ENCODE results near the gene ICE2. TPM values are rescaled to one million over a fixed set of nuclear protein-coding genes. Genes with fewer than 3 reads are reported as not detected.

The ICE2 gene, protein sequence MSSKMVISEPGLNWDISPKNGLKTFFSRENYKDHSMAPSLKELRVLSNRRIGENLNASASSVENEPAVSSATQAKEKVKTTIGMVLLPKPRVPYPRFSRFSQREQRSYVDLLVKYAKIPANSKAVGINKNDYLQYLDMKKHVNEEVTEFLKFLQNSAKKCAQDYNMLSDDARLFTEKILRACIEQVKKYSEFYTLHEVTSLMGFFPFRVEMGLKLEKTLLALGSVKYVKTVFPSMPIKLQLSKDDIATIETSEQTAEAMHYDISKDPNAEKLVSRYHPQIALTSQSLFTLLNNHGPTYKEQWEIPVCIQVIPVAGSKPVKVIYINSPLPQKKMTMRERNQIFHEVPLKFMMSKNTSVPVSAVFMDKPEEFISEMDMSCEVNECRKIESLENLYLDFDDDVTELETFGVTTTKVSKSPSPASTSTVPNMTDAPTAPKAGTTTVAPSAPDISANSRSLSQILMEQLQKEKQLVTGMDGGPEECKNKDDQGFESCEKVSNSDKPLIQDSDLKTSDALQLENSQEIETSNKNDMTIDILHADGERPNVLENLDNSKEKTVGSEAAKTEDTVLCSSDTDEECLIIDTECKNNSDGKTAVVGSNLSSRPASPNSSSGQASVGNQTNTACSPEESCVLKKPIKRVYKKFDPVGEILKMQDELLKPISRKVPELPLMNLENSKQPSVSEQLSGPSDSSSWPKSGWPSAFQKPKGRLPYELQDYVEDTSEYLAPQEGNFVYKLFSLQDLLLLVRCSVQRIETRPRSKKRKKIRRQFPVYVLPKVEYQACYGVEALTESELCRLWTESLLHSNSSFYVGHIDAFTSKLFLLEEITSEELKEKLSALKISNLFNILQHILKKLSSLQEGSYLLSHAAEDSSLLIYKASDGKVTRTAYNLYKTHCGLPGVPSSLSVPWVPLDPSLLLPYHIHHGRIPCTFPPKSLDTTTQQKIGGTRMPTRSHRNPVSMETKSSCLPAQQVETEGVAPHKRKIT
- total RNA-seq (2012; rRNA removed) (21.1 and 22.8 TPM in 2 replicates), polyA plus RNA-seq (2012; rRNA removed) (11.3 and 14.7 TPM in 2 replicates), Bru-seq, nascent RNA (percentile 72 among the genes with signal in this experiment), BruChase-seq, experiment 1, labeled RNA remaining after a 6-hour chase (percentile 66 among the genes with signal in this experiment), BruChase-seq, experiment 2, labeled RNA remaining after a 2-hour chase (percentile 68 among the genes with signal in this experiment)
- polyA plus RNA-seq (2012; cell fraction: cytosol; rRNA removed) = 2.0 and 3.0 TPM in 2 replicates
- polyA plus RNA-seq (2012; cell fraction: nucleus; rRNA removed; ENCODE audit: low replicate concordance) = 3.6 and 24.3 TPM in 2 replicates
- long read RNA-seq, full-length matches to known transcripts = 14 of 23 reads
- long read RNA-seq, partial matches to known transcripts = 2 of 23 reads
- long read RNA-seq, other reads (novel, unspliced or antisense) = 7 of 23 reads

DNA sequence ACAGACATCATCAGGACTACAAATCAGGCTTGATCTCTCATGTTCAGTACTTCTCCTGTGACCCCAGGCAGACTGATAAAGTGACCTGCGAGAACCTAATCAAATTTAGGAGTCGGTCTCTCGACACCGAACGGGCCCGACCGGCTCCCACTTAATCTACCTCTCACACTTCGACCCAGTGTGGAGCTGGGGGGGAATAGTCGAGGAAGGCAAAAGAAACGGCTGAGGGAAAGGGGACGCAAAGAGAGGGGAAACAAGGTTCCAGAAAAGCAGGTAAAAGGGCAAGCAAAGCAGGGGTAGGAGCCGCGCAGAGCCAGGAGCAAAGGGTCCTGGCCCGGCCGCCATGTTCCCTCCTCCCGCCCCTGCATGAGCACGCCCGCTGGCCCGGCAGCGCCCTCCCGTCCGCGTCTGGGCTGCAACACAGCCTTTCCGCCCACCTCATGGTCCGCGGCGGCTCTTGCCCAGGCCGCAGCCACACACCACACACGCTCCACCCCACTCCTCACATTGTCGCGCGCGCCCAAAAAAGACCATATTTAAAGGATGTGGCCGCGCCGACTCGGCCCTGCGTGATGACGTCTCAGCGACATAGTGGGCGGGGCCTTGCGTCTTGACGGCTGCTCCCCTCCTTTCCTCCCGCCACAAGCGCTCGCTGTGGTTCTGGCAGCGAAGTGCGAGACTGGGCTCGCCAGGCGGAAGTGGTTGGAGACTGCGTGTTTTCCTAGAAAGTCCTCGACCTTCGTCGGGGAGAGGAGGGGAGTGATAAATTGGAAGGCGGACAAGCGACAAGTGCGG, at the start of gene ICE2:
TSS of gene ICE2 (minus strand) at position 577 of the 795 bp plus-strand sequence. CDS start 1,165 bp downstream, outside the sequence.
- Histone ChIP-seq H3K9me1 (ENCODE audit: insufficient read depth, low read length) (no peaks in the 10 kb centered on the region; the same call in 1 of the 2 replicates), H3K4me3 (ENCODE audit: insufficient read depth, low read depth, low read length) (peak within 1 kb of the TSS; percentile 72), H3K36me3 (ENCODE audit: control insufficient read depth, insufficient read depth, low read length) (peaks cover 2% of the 10 kb centered on the region), H4K8ac (ENCODE audit: low read depth in 2 of 2, low read length in 2 of 2) (peak within 1 kb of the TSS; percentile 91 to 92), H3K56ac (ENCODE audit: extremely low read depth, insufficient read depth, low read length) (peak within 1 kb of the TSS; percentile 93), H4K5ac (ENCODE audit: low read depth, low read length) (peak within 1 kb of the TSS; percentile 80), H3K14ac (replicated peaks; ENCODE audit: low read depth, low read length) (peak within 1 kb of the TSS; percentile 90), H3K23ac (ENCODE audit: low read depth, low read length) (peak within 1 kb of the TSS; percentile 92), H2BK5ac (ENCODE audit: low read depth, low read length, poor library complexity, severe bottlenecking) (peak within 1 kb of the TSS; percentile 85), H3K4me1 (ENCODE audit: control insufficient read depth, insufficient read depth, low read length) (peaks cover 3% of the 10 kb centered on the region), H3K18ac (ENCODE audit: low read depth, low read length) (peak within 1 kb of the TSS; percentile 74), H2BK120ac (ENCODE audit: low read depth, low read length) (peak within 1 kb of the TSS; percentile 18), H3K4ac (ENCODE audit: low read depth, low read length) (peak within 1 kb of the TSS; percentile 88), H2AFZ (replicated peaks; ENCODE audit: low read length, poor library complexity) (peak within 1 kb of the TSS; percentile 96), H4K20me1 (ENCODE audit: insufficient read depth, low read length) (no peaks in the 10 kb centered on the region), H3K4me2 (ENCODE audit: low read depth, low read length) (peak within 1 kb of the TSS; percentile 96), H3K27me3 (ENCODE audit: control insufficient read depth, insufficient read depth, low read length) (no peaks in the 10 kb centered on the region), H3K27ac (ENCODE audit: insufficient read depth, low read length) (peak within 1 kb of the TSS; percentile 88), H2AK9ac (replicated peaks; ENCODE audit: low read depth, low read length, poor library complexity) (peak within 1 kb of the TSS; percentile 80), H3K9ac (ENCODE audit: low read depth, low read length) (peak within 1 kb of the TSS; percentile 96), H2BK20ac (ENCODE audit: low read depth, low read length) (0 out of 2 replicates have a peak within 1 kb of the TSS, but pooled peaks have one; percentile 2), H3K9me3 (ENCODE audit: control insufficient read depth, insufficient read depth, low read length) (no peaks in the 10 kb centered on the region), H2AK5ac (ENCODE audit: low read depth, low read length) (peak within 1 kb of the TSS; percentile 65), H4K91ac (ENCODE audit: insufficient read depth, low read depth, low read length) (peak within 1 kb of the TSS; percentile 88), H2BK15ac (ENCODE audit: low read depth, low read length) (peak within 1 kb of the TSS; percentile 55; the same call in 2 of the 3 replicates), H3K79me1 (ENCODE audit: low read depth in 1 of 2, low read length in 2 of 2) (peaks cover 11 to 16% of the 10 kb centered on the region in 2 experiments)
- peak; percentile 94 for DNase-seq
- ATAC-seq (ENCODE audit: low read depth) = peak; percentile 93
- intact Hi-C loops (cut with micrococcal nuclease) = loop anchor here (10.0 kb wide), 1 partner anchor 794 kb away; the partner anchor contains the start of gene BNIP2
- in situ Hi-C loops (cut with MboI; ENCODE audit: low sequenced_read_pairs) = no loop called here
- ChIA-PET CTCF (interaction anchor here (1.0 kb wide), 1 partner anchor 42 kb away, joined by 3 read pairs; no protein-coding TSS in a partner anchor), POLR2A (ENCODE audit: unreplicated experiment) (no interaction called here)
- BruUV-seq (replicated peaks) = no TSS peak
- 0% methylated on average over 5 of the region's 57 CpGs; no CpG with 5 or more reads in 1 of the 2 experiments for WGBS, 2 experiments (ENCODE audit: extremely low coverage in 2 of 2, insufficient read length in 1 of 2)
- dilution Hi-C loops (cut with HindIII; ENCODE audit: low sequenced_read_pairs, unreplicated experiment) = no loop called here
- TF ChIP-seq, protein P1, sequence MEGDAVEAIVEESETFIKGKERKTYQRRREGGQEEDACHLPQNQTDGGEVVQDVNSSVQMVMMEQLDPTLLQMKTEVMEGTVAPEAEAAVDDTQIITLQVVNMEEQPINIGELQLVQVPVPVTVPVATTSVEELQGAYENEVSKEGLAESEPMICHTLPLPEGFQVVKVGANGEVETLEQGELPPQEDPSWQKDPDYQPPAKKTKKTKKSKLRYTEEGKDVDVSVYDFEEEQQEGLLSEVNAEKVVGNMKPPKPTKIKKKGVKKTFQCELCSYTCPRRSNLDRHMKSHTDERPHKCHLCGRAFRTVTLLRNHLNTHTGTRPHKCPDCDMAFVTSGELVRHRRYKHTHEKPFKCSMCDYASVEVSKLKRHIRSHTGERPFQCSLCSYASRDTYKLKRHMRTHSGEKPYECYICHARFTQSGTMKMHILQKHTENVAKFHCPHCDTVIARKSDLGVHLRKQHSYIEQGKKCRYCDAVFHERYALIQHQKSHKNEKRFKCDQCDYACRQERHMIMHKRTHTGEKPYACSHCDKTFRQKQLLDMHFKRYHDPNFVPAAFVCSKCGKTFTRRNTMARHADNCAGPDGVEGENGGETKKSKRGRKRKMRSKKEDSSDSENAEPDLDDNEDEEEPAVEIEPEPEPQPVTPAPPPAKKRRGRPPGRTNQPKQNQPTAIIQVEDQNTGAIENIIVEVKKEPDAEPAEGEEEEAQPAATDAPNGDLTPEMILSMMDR (conservative IDR thresholded peaks at IDR 0.05; ENCODE audit: low read depth, low read length) = peak; percentile 10; the same call in 1 of the 2 replicates
- TF ChIP-seq RCOR1 (IDR thresholded peaks at IDR 0.05; ENCODE audit: insufficient replicate concordance, low read length) = peak; percentile 20
- TF ChIP-seq CEBPB (IDR thresholded peaks at IDR 0.05; ENCODE audit: low read depth, low read length) = no peak
- TF ChIP-seq, protein P2, sequence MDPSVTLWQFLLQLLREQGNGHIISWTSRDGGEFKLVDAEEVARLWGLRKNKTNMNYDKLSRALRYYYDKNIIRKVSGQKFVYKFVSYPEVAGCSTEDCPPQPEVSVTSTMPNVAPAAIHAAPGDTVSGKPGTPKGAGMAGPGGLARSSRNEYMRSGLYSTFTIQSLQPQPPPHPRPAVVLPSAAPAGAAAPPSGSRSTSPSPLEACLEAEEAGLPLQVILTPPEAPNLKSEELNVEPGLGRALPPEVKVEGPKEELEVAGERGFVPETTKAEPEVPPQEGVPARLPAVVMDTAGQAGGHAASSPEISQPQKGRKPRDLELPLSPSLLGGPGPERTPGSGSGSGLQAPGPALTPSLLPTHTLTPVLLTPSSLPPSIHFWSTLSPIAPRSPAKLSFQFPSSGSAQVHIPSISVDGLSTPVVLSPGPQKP (IDR thresholded peaks at IDR 0.05; ENCODE audit: borderline replicate concordance, low read depth, low read length) = no peak
- peak; percentile 92 for TF ChIP-seq POLR2A (IDR thresholded peaks at IDR 0.05; ENCODE audit: low read depth, low read length)
- TF ChIP-seq, protein P3, sequence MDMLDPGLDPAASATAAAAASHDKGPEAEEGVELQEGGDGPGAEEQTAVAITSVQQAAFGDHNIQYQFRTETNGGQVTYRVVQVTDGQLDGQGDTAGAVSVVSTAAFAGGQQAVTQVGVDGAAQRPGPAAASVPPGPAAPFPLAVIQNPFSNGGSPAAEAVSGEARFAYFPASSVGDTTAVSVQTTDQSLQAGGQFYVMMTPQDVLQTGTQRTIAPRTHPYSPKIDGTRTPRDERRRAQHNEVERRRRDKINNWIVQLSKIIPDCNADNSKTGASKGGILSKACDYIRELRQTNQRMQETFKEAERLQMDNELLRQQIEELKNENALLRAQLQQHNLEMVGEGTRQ (IDR thresholded peaks at IDR 0.05; ENCODE audit: low read depth, low read length) = no peak

Data from IMR-90 (cell line).